BLaER1 (cell line): ENCODE measurements around the gene MEGF11.
A peak's percentile ranks its signal among the peaks of the same experiment; 100 is the strongest.

ENCODE experiments used
- H3K27ac ChIP-seq: shearing (Covaris generic); formaldehyde crosslinking; 2 replicates; pipeline ENCODE4 v1.8.1; 2022
- H3K27me3 ChIP-seq: shearing (Covaris generic); formaldehyde crosslinking; 2 replicates; pipeline ENCODE4 v1.8.1; 2022
- H3K36me3 ChIP-seq: shearing (Covaris generic); formaldehyde crosslinking; 2 replicates; pipeline ENCODE4 v1.8.1; 2022
- H3K4me1 ChIP-seq: shearing (Covaris generic); formaldehyde crosslinking; 2 replicates; pipeline ENCODE4 v1.8.1; 2022
- H3K4me2 ChIP-seq: shearing (Covaris generic); formaldehyde crosslinking; 2 replicates; pipeline ENCODE4 v1.8.1; 2022
- H3K4me3 ChIP-seq: shearing (Covaris generic); formaldehyde crosslinking; 2 replicates; pipeline ENCODE4 v1.8.1; 2022
- H3K9ac ChIP-seq: shearing (Covaris generic); formaldehyde crosslinking; 2 replicates; pipeline ENCODE4 v1.8.1; 2022
- H3K9me3 ChIP-seq: shearing (Covaris generic); formaldehyde crosslinking; 2 replicates; pipeline ENCODE4 v1.8.1; 2022
- H4K20me1 ChIP-seq: shearing (Covaris generic); formaldehyde crosslinking; 2 replicates; pipeline ENCODE4 v1.8.1; 2022
- Cebpa-rat ChIP-seq: shearing (Covaris generic); IDR thresholded peaks from 2 replicates; pipeline ENCODE4 v1.8.1; 2022

Gene MEGF11

GRCh38 chr15:66221126-66221525 is 32.4 kb downstream of the MEGF11 start:
- no peaks in the 10 kb centered on the region for H3K36me3 ChIP-seq
- H3K4me2 ChIP-seq: no peak overlapping the region
- no peaks in the 10 kb centered on the region for H3K27me3 ChIP-seq
- H3K27ac ChIP-seq: no peak overlapping the region
- no peak overlapping the region for H3K4me3 ChIP-seq
- H3K9me3 ChIP-seq: 0 out of 2 replicates have a peak, but pooled peaks cover 3% of the 10 kb centered on the region
- no peaks in the 10 kb centered on the region for H4K20me1 ChIP-seq
- H3K4me1 ChIP-seq: peaks cover 25% of the 10 kb centered on the region
- no peak for TF ChIP-seq Cebpa-rat
- no peak overlapping the region for H3K9ac ChIP-seq

GRCh38 chr15:66220601-66221000 is 32.9 kb downstream of the MEGF11 start:
- no peak for TF ChIP-seq Cebpa-rat
- 0 out of 2 replicates have a peak, but pooled peaks cover 3% of the 10 kb centered on the region for H3K9me3 ChIP-seq
- no peaks in the 10 kb centered on the region for H3K36me3 ChIP-seq
- no peaks in the 10 kb centered on the region for H4K20me1 ChIP-seq
- no peak overlapping the region for H3K4me2 ChIP-seq
- no peak overlapping the region for H3K27ac ChIP-seq
- peaks cover 25% of the 10 kb centered on the region for H3K4me1 ChIP-seq
- H3K27me3 ChIP-seq: no peaks in the 10 kb centered on the region
- no peak overlapping the region for H3K9ac ChIP-seq
- H3K4me3 ChIP-seq: no peak overlapping the region

GRCh38 chr15:66219339-66219738 is 34.2 kb downstream of the MEGF11 start:
- TF ChIP-seq Cebpa-rat: no peak
- peaks cover 25% of the 10 kb centered on the region for H3K4me1 ChIP-seq
- 0 out of 2 replicates have a peak, but pooled peaks cover 3% of the 10 kb centered on the region for H3K9me3 ChIP-seq
- no peak overlapping the region for H3K9ac ChIP-seq
- H4K20me1 ChIP-seq: no peaks in the 10 kb centered on the region
- H3K4me2 ChIP-seq: no peak overlapping the region
- H3K27me3 ChIP-seq: no peaks in the 10 kb centered on the region
- no peak overlapping the region for H3K4me3 ChIP-seq
- H3K36me3 ChIP-seq: no peaks in the 10 kb centered on the region
- no peak overlapping the region for H3K27ac ChIP-seq

- Histone ChIP-seq H3K27me3 (no peaks in the 10 kb centered on the region), H3K4me2 (no peak overlapping the region), H3K4me1 (peaks cover 40% of the 10 kb centered on the region), H3K27ac (no peak overlapping the region), H4K20me1 (no peaks in the 10 kb centered on the region), H3K36me3 (no peaks in the 10 kb centered on the region), H3K4me3 (no peak overlapping the region), H3K9me3 (0 out of 2 replicates have a peak, but pooled peaks cover 3% of the 10 kb centered on the region), H3K9ac (no peak overlapping the region)
- TF ChIP-seq Cebpa-rat: no peak
Observed at GRCh38 chr15:66216806-66217205, 36.7 kb downstream of the MEGF11 start.

- Histone ChIP-seq H3K9me3 (0 out of 2 replicates have a peak, but pooled peaks cover 3% of the 10 kb centered on the region), H3K27ac (no peak overlapping the region), H3K36me3 (no peaks in the 10 kb centered on the region), H4K20me1 (no peaks in the 10 kb centered on the region), H3K9ac (no peak overlapping the region), H3K4me2 (no peak overlapping the region), H3K4me3 (no peak overlapping the region), H3K4me1 (peaks cover 40% of the 10 kb centered on the region), H3K27me3 (no peaks in the 10 kb centered on the region)
- TF ChIP-seq Cebpa-rat: no peak
Observed at GRCh38 chr15:66215811-66216210, 37.7 kb downstream of the MEGF11 start.

- no peak overlapping the region for H3K27ac ChIP-seq
- peaks cover 38% of the 10 kb centered on the region for H3K4me1 ChIP-seq
- H3K4me2 ChIP-seq: no peak overlapping the region
- H3K9ac ChIP-seq: no peak overlapping the region
- TF ChIP-seq Cebpa-rat: no peak
- H4K20me1 ChIP-seq: no peaks in the 10 kb centered on the region
- H3K4me3 ChIP-seq: no peak overlapping the region
- no peaks in the 10 kb centered on the region for H3K9me3 ChIP-seq
- no peaks in the 10 kb centered on the region for H3K27me3 ChIP-seq
- no peaks in the 10 kb centered on the region for H3K36me3 ChIP-seq
Observed at GRCh38 chr15:66214246-66214645, 39.3 kb downstream of the MEGF11 start.

- no peak for TF ChIP-seq Cebpa-rat
- Histone ChIP-seq H3K4me2 (peak overlapping the region; percentile 75), H3K27me3 (no peaks in the 10 kb centered on the region), H3K4me3 (no peak overlapping the region), H3K4me1 (peaks cover 24% of the 10 kb centered on the region), H4K20me1 (no peaks in the 10 kb centered on the region), H3K9me3 (no peaks in the 10 kb centered on the region), H3K36me3 (no peaks in the 10 kb centered on the region), H3K27ac (peak overlapping the region; percentile 51), H3K9ac (peak overlapping the region; percentile 8; the same call in 1 of the 2 replicates)
Observed at GRCh38 chr15:66212563-66212921, 41.0 kb downstream of the MEGF11 start.

GRCh38 chr15:66211670-66212562 is 41.6 kb downstream of the MEGF11 start:
- no peak for TF ChIP-seq Cebpa-rat
- Histone ChIP-seq H3K27ac (peak overlapping the region; percentile 51), H3K27me3 (no peaks in the 10 kb centered on the region), H3K36me3 (no peaks in the 10 kb centered on the region), H3K4me1 (peaks cover 17% of the 10 kb centered on the region), H3K4me3 (no peak overlapping the region), H3K4me2 (peak overlapping the region; percentile 75), H4K20me1 (no peaks in the 10 kb centered on the region), H3K9me3 (peaks cover 3% of the 10 kb centered on the region; the same call in 1 of the 2 replicates), H3K9ac (peak overlapping the region; percentile 8; the same call in 1 of the 2 replicates)

- Histone ChIP-seq H3K4me2 (no peak overlapping the region), H3K4me1 (peaks cover 14% of the 10 kb centered on the region), H3K9me3 (peaks cover 12% of the 10 kb centered on the region; the same call in 1 of the 2 replicates), H3K27me3 (no peaks in the 10 kb centered on the region), H3K9ac (no peak overlapping the region), H3K36me3 (no peaks in the 10 kb centered on the region), H3K27ac (no peak overlapping the region), H4K20me1 (no peaks in the 10 kb centered on the region), H3K4me3 (no peak overlapping the region)
- TF ChIP-seq Cebpa-rat: no peak
Observed at GRCh38 chr15:66210684-66211083, 42.9 kb downstream of the MEGF11 start.

- Histone ChIP-seq H3K9me3 (no peaks in the 10 kb centered on the region), H3K36me3 (no peaks in the 10 kb centered on the region), H3K9ac (no peak overlapping the region), H3K27ac (no peak overlapping the region), H3K4me2 (no peak overlapping the region), H4K20me1 (no peaks in the 10 kb centered on the region), H3K4me3 (no peak overlapping the region), H3K27me3 (no peaks in the 10 kb centered on the region), H3K4me1 (peaks cover 15% of the 10 kb centered on the region)
- no peak for TF ChIP-seq Cebpa-rat
Observed at GRCh38 chr15:66198757-66199156, 54.8 kb downstream of the MEGF11 start.
